ENCODE results near the gene CXXC5.
A peak's percentile ranks its signal among the peaks of the same experiment; 100 is the strongest.
"Not testable (repeated sequence)": the region's sequence is repeated elsewhere in the genome, so short reads cannot be mapped to it uniquely, and the experiment has no call there.

The CXXC5 gene

DNA sequence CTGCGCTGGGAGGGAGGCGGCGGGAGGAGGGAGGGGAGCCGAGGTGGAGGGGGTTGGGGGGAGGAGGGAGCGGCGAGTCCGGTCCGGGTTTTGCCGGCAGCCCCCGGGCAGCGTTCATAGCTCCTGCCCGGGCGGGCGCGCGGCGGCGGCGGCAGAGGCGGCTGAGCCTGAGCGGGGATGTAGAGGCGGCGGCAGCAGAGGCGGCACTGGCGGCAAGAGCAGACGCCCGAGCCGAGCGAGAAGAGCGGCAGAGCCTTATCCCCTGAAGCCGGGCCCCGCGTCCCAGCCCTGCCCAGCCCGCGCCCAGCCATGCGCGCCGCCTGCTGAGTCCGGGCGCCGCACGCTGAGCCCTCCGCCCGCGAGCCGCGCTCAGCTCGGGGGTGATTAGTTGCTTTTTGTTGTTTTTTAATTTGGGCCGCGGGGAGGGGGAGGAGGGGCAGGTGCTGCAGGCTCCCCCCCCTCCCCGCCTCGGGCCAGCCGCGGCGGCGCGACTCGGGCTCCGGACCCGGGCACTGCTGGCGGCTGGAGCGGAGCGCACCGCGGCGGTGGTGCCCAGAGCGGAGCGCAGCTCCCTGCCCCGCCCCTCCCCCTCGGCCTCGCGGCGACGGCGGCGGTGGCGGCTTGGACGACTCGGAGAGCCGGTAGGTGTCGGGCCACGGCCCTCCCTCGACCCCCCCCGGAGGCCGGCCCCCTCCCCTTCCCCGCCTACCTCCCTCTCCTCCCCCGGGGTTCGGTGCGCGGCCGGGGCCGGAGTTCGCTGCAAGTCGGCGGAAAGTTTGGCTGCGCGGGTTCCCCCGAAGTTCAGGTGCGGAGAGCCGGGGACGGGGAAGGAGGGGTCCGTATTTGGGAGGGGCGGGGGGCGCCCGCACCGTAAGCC, at the start of gene CXXC5:
Gene CXXC5 (plus strand): TSS at position 145 of the 877 bp plus-strand sequence. CDS start 32,175 bp downstream, outside the sequence.
- DNase-seq: peak; percentile 36

DNA sequence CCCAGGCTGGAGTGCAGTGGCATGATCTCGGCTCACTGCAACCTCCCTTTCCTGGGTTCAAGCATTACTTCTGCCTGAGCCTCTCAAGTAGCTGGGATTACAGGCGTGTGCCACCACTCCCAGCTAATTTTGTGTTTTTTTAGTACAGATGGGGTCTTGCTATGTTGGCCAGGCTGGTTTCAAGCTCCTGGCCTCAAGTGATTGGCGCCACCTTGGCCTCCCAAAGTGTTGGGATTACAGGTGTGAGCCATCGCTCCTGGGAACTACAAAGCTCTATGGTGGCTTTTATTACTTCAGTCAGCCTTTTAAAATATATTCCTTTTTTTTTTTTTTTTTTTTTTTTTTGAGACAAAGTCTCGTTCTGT, 49.6 kb upstream of the CXXC5 start:
- DNase-seq: not testable (repeated sequence)

DNA sequence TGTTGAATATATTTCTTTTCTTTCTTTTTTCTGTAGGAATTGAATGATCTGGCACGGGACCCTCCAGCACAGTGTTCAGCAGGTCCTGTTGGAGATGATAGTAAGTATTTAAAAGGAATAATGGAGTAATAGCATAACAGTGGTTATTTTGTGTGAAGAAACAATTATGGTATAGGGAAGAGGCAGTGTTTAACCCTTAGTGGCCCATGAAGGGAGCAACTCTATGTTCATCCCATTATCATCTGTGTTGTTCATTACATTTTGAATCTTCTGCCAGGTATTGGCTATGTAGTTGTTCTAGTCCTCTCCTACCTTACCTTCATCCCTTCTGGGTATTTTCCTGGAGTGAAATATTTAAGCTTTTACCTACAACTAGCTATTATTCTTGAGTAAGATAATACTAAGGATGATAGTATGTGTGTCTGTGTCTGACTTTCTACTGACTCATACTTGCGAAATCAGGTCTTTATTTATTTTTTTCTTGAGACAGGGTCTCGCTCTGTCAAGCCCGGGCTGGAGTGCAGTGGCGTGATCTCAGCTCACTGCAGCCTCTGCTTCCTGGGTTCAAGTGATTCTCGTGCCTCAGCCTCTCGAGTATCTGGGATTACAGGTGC, 47.7 kb upstream of the CXXC5 start:
- no peak for DNase-seq

DNA sequence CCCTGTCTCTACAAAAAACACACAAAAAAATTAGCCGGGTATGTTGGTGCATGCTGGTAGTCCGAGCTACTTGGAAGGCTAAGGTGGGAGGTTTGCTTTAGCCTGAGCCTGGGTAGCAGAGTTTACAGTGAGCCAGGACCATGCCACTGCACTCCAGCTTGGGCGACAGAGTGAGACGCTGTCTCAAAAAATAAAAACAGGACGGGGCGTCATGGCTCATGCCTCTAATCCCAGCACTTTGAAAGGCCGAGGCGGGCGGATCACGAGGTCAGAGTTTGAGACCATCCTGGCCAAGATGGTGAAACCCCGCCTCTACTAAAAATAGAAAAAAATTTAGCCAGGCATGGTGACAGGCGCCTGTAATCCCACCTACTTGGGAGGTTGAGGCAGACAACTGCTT, 46.7 kb upstream of the CXXC5 start:
- DNase-seq: no peak

DNA sequence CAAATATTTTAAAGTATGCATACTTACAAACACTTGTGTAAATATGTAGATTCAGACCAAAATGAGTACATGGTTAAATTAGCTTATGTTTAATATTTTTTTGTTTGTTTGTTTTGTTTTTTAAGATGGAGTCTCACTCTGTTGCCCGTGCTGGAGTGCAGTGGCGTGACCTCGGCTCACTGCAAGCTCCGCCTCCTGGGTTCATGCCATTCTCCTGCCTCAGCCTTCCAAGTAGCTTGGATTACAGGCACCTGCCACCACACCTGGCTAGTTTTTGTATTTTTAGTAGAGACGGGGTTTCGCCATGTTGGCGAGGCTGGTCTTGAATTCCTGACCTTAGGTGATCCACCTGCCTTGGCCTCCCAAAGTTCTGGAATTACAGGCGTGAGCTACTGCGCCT, 46.2 kb upstream of the CXXC5 start:
- DNase-seq: not testable (repeated sequence)

DNA sequence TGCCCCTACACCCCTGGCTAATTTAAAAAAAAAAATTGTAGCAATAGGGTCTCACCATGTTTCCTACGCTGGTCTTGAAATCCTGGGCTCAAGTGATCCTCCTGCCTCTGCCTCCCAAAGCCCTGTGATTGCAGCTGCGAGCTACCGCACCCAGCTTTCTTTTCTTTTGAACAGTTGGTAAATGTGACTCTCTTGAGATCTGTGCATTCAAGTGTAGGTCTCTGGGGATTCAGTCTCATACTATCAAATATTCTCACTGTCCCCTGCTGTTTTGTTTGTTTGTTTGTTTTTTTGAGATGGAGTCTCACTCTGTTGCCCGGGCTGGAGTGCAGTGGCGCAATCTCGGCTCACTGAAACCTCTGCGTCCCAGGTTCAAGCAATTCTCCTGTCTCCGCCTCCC, 42.3 kb upstream of the CXXC5 start:
- no peak for DNase-seq

DNA sequence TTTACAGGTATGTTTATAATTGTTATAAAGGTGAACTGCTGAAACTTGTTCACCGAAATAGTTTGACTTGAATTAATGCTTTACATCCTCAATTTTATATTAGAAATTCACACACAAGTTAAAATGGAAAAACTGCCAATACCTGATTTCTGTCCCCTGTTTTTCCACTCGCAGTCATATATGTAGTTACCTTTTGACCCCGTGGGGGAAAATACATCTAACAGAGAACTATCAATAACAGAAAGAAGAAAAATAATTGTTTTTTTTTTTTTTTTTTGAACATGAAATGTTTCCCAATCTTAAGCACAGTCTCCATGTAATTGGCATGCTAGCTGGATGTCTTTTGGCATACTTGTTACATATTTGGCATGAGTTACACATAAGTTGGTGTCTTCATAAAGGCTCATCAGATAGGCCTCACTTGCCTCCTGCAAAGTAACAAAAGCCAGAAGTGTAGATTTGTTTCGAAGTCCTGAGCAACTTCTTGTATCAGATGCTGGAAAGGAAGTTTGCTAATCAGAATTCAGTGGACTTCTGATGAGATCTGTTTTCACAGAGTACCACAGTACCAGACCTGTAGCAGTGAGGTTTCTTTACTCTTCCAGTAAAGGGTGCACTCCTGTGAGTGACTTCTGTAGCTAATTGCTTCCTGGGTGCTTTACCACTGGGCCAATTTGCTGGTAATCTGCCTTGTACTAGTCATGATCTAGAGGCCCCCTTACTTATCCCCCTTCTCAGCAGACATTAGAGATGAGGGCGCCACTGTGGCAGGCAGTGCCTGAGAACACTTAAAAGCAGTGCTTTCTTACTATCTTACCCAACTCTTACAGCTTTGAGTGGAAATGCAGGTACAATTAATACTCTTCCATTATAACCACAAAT, 36.2 kb upstream of the CXXC5 start:
- no peak for DNase-seq

DNA sequence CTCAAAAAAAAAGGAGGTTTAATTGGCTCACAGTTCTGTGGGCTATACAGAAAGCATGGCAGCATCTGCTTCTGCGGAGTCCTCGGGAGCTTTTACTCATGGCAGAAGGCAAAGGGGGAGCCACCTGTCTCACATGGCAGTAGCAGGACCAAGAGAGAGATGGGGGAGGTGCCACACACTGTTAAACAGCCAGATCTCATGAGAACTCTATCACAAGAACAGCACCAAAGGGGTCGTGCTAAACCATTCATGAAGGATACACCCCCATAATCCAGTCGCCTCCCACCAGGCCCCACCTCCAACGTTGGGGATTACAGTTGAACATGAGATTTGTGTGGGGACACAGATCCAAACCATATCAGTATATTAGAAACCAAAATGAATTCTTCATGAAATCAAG, 28.3 kb upstream of the CXXC5 start:
- no peak for DNase-seq

DNA sequence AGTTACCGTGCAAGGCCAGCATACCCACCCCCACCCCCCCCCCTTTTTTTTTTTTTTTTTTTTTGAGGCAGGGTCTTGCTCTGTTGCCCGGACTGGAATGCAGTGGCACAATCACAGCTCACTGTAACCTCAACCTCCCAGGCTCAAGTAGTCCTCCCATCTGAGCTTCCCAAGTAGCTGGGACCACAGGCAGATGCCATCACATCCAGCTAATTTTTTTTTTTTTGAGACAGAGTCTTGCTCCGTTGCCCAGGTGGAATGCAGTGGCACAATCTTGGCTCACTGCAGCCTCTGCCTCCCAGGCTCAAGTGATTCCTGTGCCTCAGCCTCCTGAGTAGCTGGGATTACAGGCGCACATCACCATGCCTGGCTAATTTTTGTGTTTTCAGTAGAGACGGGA, 22.8 kb upstream of the CXXC5 start:
- not testable (repeated sequence) for DNase-seq

DNA sequence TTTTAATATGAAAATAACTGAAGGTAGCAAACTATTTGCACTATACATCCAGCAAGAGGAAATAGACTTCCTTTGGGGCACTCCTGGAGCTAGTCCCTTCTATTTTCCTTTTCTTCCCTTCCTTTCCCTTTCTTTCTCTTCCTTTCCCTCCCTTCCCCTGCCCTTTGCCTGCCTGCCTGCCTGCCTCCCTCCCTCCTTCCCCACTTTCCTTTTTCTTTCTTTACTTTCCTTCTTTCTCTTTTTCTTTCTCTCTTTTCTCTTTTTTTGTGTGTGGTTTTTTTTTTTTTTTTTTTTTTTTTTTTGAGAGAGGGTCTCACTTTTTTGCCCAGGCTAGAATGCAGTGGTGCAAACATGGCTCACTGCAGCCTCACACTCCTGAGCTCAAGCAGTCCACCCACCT, 17.3 kb upstream of the CXXC5 start:
- no peak for DNase-seq

DNA sequence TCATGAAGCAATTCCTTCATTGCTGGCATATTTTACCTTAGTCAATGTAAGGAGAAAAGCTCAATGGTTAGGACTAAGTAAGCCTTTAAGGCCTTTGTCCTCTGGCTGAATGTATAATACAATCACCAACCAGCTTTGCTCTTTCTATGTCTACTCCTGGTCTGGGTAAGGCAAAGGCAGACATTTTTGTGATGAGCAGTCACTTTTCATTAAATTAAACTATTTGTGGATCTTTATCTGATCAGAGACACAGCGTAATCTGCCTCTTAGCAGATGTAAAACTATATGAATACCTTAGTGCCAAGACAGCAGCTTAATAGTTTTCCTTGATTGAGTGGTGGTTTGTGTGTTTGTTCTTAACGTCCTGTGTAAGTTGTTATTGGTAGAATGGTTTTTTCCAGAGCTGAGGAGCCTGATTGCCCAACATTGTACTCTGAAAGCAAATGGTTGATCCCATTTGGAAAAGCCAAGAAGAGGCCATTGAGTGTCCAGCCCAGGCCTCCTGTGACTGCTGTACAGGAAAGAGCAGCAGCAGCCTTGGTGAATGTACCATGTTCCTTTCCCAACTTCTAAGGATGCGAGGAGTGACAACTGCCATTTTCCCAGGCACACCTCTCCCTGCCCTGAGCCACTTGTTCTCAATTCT, 16.5 kb upstream of the CXXC5 start:
- DNase-seq: no peak

DNA sequence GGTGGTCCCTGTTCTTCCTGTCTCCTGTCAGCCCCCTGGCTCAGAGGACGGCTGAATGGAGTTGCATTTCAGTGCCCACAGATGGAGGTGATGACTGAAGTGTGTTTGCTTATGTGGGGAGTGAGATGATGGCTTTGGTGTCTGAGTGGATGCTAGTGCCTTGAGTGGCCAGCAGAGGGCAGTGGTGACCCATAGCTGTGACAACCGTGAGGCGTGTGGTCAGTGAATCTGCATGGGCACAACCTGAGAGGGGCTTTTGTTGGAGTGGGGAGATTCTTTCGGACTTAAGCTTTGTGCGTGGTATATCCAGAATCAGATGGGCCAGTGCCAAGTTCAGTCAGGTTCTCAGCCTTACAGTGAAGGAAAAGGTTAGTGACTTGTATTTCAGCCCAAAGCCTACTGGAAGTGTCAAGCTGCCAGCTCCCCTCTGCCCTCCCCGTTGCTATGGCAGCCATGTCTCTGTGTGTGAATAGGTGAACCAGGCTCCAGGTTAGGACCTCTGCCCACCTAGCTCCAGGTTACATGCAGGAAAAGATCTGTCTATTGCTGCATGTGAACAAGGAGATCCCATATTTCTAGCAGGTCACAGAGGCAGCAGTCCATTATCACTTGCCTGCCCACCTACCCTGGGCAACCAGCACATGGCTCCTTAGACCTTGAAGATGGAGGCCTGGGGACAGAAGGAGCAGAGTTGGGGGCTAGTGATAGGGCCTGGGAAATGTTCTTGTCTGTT, 14.7 kb upstream of the CXXC5 start:
- DNase-seq: peak; percentile 67

DNA sequence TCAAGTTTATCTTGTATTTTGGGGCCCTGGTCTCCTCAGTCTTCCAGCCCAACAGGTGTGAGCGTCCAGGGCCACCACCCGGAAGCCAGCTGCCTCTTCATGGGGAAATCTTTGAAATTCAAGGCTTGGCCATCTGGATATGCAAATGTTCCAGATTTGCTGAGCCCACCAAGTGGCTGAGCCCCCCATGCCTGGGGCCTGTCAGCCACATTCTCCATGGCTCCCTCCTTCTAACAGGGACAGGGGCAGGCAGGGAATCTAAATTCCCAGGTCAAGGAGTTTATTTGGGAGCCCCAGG, 14.2 kb upstream of the CXXC5 start:
- no peak for DNase-seq

DNA sequence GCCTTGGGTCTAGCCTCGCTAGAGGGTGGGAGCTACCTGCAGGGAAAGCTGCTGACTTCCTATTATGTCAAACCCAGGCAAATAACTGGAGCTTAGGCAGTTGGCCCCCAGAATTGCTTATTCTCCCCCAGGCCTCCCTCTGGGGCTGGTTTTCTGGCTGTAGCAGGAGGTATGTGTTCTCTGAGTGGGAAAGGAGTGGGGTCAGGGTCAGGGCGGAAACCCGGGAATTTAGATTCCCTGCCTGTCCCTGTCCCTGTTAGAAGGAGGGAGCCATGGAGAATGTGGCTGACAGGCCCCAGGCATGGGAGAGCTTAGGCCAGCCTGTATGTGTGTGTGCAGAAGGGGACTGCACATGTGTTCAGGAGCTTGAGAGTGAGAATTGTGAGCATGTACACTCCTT, 13.6 kb upstream of the CXXC5 start:
- DNase-seq: no peak

DNA sequence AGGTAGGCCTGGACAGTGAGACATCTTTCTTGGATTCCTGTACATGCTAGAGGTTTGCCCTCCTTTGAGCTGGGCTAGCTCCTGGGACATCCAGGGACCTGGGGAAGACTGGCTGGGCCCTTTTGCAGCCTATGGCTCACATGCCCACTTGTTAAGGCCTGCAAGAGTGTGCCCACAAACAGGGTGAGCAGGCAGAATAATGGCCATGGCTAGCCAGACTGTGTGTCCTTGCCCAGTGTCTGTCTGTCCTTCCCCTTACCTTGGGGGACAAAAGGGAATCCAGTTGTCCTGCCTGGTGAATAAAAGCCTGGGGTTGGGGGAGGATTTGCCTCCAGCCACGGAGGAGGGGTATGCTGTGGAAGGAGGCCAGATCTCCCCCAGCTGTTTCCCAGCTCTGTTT, 13.0 kb upstream of the CXXC5 start:
- DNase-seq: no peak

DNA sequence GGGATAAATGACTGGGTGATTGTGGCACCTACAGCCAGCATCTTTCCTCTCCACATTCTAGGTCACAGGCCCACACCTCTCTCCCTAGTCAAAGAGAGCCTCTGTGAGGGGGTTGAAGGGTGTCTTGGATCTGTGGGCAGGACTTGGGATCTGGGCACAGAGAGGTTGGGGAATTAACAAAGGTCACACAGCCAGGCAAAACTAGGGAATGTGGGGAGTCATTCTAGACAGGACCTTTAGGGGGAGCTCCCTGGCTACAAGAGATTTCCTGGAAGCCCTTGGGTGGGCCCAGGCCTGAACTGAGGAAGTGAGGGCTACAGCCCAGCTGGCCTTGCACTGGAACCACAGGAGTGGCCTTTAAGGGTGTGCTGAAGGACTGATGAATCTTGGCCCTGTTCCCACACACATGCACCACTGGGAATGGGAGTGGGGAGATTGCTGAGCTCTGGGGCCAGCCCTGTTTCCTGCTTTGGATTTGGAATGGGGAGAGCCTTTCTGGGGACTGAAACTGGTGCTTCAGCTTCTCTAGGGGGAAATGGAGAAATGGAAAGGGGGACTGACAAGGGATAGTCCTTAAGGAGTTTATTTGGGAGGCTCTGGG, 12.4 kb upstream of the CXXC5 start:
- DNase-seq: peak; percentile 34

DNA sequence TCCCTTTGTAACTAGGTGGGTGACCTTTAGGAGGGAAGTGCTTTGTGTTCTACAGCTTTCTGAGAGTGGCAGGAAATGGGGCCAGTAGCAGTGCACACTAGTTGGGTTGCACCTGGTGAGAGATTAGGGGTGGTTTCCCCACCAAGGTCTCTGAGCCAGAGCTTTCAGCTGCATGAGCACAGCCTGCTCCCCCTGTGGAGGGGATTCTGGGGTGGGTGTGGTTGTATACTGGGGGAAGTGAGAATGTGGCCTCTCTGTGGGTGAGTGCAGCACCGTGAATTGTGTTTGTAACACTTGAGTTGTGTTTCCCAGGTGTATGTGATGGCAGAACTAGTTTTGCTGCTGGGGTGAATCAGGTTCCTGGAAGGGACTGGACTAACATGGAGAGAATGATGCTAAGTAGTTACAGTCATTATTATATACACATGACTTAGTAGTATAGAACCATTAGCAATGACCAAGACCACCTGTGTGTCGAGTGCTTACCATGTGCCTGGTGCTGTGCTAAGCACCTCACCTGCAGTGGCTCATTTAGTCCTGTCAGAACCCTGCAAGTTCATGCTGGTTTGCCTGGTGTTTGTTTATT, 11.8 kb upstream of the CXXC5 start:
- DNase-seq: peak; percentile 83

DNA sequence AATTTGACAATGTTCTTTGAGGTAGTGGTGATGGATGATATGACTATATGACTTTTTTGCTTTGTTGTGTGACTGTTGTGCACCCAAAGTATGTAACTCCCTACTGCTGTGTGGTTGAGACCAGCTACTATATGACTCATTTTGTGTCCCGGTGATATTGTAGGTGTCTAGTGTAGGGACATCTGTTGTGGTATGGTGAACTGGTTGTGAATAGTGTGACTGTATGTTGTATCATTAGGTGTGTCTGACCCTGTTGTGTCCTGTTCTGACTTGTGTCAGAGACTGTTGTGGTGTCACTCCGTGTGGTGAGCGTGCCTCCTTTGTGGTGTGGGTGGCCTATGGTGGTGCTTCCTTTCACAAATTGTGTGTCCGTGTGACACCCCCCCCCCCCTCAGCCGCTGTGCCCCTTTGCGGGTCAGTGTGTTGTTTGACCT, 11.2 kb upstream of the CXXC5 start:
- peak; percentile 82 for DNase-seq

DNA sequence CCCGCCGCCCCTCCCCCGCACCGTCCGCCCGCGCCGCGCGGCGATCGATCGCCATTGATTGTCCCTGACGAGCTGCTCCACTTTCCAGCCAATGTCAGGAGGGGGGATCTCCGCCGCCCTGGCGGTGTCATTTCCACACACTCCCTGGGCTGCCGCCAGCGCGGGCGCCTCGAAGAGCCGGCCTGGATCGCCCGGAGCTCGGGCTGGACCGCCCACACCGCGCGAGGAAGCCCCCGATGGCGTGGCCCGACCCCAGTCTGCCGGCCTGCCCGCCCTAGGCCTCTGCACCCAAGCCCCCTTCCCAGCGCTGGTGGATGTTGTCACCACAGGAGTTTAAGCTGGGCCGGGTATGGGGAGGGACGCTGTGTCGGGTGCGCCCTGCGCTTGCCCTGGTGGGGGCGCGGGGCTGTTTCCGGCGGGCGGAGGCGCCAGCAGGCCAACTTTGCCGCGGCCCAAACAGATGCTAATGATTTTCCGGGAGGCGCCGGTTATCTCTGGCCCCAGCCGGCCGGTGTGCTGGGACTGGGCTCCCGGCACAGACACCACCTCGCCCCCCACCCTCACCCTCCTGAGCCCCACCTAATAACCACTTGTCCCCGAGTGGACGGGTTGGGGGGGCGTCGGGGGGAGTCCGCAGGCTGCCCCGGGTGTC, 10.6 kb upstream of the CXXC5 start:
- peak; percentile 37 for DNase-seq

DNA sequence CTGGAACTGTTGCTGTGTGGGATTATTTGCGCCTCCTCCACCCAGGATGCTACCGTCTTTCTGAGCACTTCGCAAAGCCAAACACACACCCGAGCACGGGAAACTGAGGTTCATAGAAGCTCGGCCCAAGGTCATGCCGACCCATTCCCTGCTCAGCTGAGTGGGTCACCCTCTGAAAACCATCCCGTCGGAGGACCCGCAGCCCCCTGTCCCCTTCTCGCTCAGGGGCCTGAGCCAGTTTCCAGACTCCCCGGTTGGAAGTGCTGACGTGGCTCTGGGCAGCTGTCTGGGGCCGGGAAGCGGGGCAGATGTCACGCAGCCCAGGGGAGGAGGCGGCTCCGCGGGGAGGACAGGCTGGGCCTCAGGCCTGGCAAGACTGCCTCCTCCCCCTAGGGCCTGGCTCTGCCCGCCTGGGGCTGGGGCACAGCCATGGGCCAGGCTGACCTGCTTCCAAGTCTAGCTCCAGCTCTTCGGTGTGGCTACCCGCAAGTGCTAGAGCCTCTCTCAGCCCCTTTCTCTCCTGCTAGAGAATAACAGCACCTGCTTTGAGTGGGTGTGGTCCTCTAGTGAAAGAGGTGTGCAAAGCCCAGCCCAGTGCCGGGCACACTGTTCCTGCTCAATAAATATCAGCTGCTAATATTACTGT, 9.9 kb upstream of the CXXC5 start:
- no peak for DNase-seq

Data from CD4-positive, alpha-beta T cell treated with Interleukin-4 for 4 hours (primary cell).